Activated CD4-positive, alpha-beta T cell treated with anti-CD3 and anti-CD28 coated beads, Interleukin-2, amount 10 ng/mL, durations not matched to agents 24 days and 14 days (primary cell): ENCODE results near the gene AVPR2. TPM values are rescaled to one million over a fixed set of nuclear protein-coding genes. Genes with fewer than 3 reads are reported as not detected.

ENCODE experiments used
- DNase-seq: peaks from one replicate; pipeline ENCODE4 v3.0.0; 2022
- H3K27ac Mint-ChIP-seq: one replicate; pipeline ENCODE4 v1.8.0; 2022; ENCODE audit warnings: mild to moderate bottlenecking, mixed read lengths
- H3K27me3 Mint-ChIP-seq: one replicate; pipeline ENCODE4 v1.8.0; 2022; ENCODE audit warnings: mixed read lengths
- H3K36me3 Mint-ChIP-seq: one replicate; pipeline ENCODE4 v1.8.0; 2022; ENCODE audit warnings: low read depth, mild to moderate bottlenecking, mixed read lengths
- H3K4me1 Mint-ChIP-seq: one replicate; pipeline ENCODE4 v1.8.0; 2021; ENCODE audit warnings: mixed read lengths
- H3K4me3 Mint-ChIP-seq: one replicate; pipeline ENCODE4 v1.8.0; 2022; ENCODE audit warnings: mild to moderate bottlenecking, moderate library complexity, mixed read lengths
- H3K9me3 Mint-ChIP-seq: one replicate; pipeline ENCODE4 v1.8.0; 2021; ENCODE audit warnings: mixed read lengths
- intact Hi-C: fragments of 100-400 bp; cut with micrococcal nuclease; formaldehyde crosslinking; loops from one replicate; pipeline ENCODE4 v1.15.1; 2023
- total RNA-seq: library from RNA; stranded (reverse); gene quantifications from 2 replicates; pipeline ENCODE4 v1.2.3, GENCODE V29; 2022

The AVPR2 gene
- not detected in 2 replicates for total RNA-seq

DNA sequence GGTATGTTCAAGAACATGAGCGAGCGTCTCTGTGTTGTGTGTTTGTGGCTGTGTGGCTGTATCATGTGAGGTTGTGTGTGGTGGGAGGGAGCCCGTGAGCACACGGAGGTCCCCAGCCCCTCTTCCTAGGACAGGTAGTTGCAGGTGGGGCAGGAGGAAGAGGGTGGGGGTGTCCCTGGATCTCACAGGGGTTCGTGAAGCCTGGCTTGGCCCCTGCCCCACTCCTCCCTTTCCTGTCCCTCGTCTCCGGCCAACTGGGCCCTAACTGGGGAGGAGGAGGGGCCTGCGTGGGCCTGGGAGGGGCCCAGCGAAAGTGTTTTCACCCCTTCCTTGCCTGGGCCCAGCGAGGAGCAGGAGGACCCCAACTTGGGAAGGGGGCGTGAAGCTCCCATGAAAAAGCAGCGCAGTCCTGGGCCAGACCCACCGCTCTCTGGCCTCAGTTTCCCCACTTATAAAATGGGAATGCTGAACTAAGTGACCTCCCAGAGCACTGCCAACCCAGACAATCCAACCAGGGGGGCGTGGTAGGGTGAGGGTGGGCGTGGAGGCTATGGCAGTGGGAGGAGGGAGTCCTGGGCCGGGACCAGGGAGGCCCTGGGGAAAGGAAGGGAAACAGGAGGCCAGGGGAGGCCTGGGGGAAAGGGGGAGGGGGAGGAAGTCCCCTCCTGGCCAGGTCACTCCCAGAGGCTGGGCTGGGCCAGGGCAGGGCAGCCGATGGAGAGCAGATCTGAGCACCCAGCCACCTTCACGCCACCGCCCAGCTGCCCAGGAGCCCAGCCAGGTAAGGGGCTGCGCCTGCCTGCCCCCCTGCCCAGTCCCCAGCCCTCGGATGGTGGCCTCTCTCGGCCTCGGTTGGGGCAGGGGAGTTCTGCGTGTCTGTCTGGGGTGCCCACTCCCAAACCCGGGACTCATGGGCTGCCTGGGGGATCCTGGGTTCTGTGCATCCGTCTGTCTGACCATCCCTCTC lies at the start of gene AVPR2:
AVPR2 (plus strand) TSS at position 683 of the 967 bp plus-strand sequence. CDS start 473 bp downstream, outside the sequence.
- Mint-ChIP-seq H3K4me3 (peak within 1 kb of the TSS; percentile 26), H3K4me1 (peaks cover 22% of the 10 kb centered on the region)
- intact Hi-C loops: no loop called here

DNA sequence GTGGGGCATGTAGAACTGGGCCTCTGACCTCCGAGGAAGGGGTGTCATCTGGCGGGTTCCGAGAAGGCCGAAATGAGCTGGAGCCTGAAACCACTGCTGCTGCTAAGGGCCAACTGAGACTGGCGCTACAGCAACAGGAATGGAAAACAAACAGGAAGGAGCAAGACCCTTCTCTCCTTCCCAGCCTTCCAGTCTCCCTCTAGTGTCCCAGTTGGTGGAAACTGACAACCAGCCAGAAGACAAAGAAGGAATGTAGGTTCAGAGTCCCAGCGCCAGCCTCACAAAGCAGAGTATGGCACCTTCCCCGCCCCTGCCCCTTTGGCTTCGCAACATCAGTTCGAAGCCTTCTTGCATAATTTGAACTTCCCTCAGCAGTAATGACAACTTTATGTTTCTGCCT lies 49.8 kb upstream of the AVPR2 start:
- H3K9me3 Mint-ChIP-seq: no peaks in the 10 kb centered on the region
- no peaks in the 10 kb centered on the region for H3K4me1 Mint-ChIP-seq
- H3K36me3 Mint-ChIP-seq: no peaks in the 10 kb centered on the region
- no peak for DNase-seq
- peaks cover 17% of the 10 kb centered on the region for H3K27me3 Mint-ChIP-seq
- intact Hi-C loops: no loop called here
- no peak overlapping the region for H3K27ac Mint-ChIP-seq
- H3K4me3 Mint-ChIP-seq: no peak overlapping the region

More for the DNA sequence above, at the start of gene AVPR2:
- Mint-ChIP-seq H3K27me3 (no peaks in the 10 kb centered on the region), H3K36me3 (peaks cover 4% of the 10 kb centered on the region), H3K27ac (peak within 1 kb of the TSS; percentile 41), H3K9me3 (no peaks in the 10 kb centered on the region)
- no peak for DNase-seq

DNA sequence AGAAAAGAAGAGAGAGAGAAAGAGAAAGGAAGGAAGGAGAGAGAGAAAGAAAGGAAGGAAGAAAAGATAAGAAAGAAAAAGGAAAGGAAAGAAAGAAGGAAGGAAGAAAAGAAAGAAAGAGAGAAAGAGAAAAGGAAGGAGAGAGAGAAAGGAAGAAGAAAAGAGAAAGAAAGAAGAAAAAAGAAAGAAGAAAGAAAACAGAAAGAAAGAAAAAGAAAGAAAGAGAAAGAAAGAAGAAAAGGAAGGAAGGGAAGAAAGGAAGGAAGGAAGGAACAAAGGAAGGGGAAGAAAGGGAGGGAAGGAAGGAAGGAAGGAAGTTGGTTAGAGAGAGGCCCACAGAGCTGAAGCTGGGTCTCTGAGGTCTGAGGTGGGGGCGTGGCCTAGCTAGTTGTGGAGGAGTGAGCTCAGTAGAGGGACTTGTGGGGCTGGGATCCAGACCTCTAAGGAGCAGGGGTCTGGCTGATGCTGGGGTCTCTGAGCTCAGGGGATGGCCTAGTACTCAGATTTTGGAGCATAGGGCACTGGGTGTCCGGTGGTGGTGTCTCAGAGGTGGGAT lies 47.0 kb upstream of the AVPR2 start:
- intact Hi-C loops: no loop called here
- H3K9me3 Mint-ChIP-seq: no peaks in the 10 kb centered on the region
- H3K36me3 Mint-ChIP-seq: no peaks in the 10 kb centered on the region
- H3K4me1 Mint-ChIP-seq: no peaks in the 10 kb centered on the region
- H3K27me3 Mint-ChIP-seq: peaks cover 10% of the 10 kb centered on the region
- no peak for DNase-seq
- no peak overlapping the region for H3K4me3 Mint-ChIP-seq
- H3K27ac Mint-ChIP-seq: no peak overlapping the region

DNA sequence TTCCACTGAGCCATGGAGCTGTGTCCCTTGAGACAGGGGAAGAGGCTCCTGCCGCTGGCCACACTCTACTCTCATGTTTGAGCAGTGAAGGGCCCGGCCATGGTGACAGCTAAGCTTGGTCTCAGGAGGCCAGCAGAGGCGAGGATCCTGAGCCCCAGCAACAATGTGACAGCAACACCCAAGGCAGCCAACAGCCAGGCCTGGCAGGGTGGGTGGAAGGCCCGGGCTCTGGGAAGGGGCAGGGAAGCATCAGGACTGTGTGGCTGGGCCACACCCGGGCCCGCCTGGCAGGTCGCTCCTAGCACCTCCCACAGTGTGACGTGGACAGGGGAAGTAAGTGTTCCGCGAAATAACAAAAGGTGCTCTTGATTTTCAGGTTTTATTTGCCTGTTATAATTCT lies 43.3 kb upstream of the AVPR2 start:
- no peaks in the 10 kb centered on the region for H3K9me3 Mint-ChIP-seq
- H3K4me1 Mint-ChIP-seq: no peaks in the 10 kb centered on the region
- DNase-seq: no peak
- H3K36me3 Mint-ChIP-seq: no peaks in the 10 kb centered on the region
- H3K27ac Mint-ChIP-seq: no peak overlapping the region
- no peak overlapping the region for H3K4me3 Mint-ChIP-seq
- peaks cover 3% of the 10 kb centered on the region for H3K27me3 Mint-ChIP-seq
- intact Hi-C loops: no loop called here

DNA sequence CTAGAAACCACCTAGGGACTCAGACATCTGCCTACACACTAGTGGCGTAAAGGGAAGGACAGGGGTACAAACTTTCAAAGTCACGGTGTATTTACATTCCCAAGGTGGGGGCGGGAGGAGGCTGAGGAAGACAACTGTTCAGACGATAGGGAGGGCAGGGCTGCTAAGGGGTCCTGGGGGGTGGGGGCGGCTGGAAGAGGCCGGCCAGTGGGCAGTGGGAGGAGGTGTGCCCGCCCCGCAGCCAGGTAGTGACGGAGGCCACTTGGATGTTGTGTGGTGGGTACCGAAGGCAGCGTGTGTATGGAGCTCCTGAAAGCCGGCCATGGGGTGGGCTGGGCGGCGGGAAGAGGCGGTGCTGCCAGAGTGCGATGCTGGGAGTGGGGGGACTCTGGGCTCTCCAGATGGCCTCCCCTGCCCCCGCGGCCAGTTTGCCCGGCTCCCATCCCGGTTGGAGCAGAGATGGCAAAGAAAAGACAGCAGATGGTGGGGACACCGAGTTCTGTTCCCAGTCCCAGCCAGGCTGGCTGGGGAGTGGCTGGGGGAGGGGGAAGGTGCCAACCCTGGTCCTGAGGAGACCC lies 42.7 kb upstream of the AVPR2 start:
- H3K27me3 Mint-ChIP-seq: peaks cover 3% of the 10 kb centered on the region
- no peak overlapping the region for H3K27ac Mint-ChIP-seq
- no peaks in the 10 kb centered on the region for H3K9me3 Mint-ChIP-seq
- intact Hi-C loops: no loop called here
- DNase-seq: no peak
- no peak overlapping the region for H3K4me3 Mint-ChIP-seq
- no peaks in the 10 kb centered on the region for H3K36me3 Mint-ChIP-seq
- H3K4me1 Mint-ChIP-seq: no peaks in the 10 kb centered on the region

DNA sequence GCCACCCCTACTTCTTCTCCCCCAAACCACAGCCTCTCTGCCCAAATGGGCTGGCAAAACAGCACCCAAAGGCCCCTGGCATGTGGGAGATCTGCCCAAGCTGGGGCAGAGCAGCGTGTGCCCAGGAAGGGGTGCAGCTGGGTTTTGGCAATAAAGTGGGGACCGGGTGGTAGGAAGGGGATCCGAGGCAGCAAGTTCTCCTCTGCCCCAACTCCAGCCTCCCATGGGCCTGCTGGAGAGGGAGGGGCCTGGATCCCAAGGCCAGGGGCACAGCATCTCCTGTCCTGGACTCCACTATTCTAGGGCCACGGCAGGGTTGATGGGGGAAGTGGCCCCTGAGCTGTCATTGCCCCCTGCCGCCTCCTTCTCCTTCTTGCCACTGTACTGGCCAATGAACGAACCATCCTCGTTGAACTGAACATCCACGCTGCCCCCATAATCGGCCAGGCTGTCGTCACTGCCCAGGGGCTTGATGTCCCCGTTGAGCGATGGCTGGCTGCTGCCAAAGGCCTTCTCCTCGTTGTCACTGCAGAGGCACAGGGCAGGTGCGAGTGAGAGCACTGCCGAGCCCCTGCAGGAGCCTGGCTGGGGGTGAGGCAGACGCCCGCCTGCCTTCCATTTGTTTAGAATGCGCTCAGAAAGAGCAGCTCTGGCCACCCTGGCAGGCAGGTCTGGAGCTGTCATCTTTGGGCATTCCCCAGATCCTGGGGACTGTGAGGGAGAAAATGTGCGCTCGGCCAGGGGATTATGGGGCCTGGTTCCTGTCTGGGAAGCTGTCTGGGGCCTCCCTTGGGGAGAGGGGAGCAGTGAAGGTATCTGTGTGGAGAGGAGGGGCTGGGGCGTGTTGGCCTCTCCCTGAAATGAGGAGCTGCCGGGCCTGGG lies 41.9 kb upstream of the AVPR2 start:
- no peak for DNase-seq
- H3K36me3 Mint-ChIP-seq: no peaks in the 10 kb centered on the region
- no peak overlapping the region for H3K27ac Mint-ChIP-seq
- H3K4me3 Mint-ChIP-seq: no peak overlapping the region
- peaks cover 3% of the 10 kb centered on the region for H3K27me3 Mint-ChIP-seq
- intact Hi-C loops: no loop called here
- no peaks in the 10 kb centered on the region for H3K9me3 Mint-ChIP-seq
- H3K4me1 Mint-ChIP-seq: no peaks in the 10 kb centered on the region

DNA sequence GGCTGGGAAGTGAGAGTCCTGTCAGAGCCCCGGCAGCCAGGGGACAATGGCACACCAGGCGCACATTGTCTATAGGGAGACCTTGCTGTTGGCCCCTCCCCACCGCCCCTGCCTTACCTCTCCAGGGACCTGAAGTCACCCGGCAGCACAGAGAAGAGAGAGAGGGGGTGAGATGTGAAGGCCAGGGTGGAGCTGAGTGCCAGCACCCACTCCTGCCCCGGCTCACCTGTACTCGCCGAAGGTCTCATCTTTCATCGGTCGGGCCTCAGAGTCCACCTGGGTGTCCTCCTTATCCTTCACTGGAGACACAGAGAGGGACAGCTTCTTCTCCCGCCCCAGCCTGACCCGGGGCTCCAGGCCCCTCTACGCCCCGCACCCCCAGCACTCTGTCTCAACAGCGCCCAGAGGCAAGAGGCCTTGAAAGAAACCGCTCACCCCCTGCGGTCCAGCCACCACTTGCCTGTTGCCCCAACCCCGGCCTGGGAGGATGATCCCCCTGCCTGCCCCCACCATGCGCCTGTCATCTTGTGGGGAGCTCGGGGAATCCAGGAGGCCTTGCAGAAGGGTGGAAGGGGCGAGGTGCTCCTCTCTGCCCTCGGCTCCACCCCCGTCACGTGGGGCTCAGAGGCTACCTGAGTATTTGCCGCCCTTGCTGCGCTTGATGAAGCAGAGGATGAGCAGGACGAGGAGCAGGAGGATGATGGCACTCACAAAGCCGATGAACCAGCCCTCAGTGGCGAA lies 41.1 kb upstream of the AVPR2 start:
- DNase-seq: no peak
- Mint-ChIP-seq H3K9me3 (no peaks in the 10 kb centered on the region), H3K4me1 (no peaks in the 10 kb centered on the region), H3K36me3 (no peaks in the 10 kb centered on the region), H3K27ac (no peak overlapping the region), H3K27me3 (peaks cover 3% of the 10 kb centered on the region), H3K4me3 (no peak overlapping the region)
- intact Hi-C loops: no loop called here

DNA sequence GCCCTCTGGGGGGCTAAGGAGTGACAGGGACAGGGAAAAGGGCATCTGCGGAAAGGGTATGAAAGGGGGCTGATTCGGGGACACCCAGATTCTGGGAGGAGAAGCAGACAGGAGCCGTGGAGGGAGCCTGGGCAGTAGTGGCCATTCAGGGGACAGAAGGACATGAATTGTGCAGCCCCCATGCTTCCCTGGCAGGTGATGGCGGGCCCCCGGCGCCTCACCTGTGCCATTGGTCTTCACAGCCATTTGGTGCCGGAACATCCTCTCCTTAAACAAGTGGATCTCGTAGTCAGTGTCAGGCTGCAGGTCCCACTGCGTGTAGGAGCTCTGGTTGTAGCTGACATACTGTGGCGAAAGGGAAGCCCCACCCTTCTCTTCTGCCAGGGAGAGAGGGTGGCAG lies 40.4 kb upstream of the AVPR2 start:
- Mint-ChIP-seq H3K27me3 (peaks cover 3% of the 10 kb centered on the region), H3K4me1 (no peaks in the 10 kb centered on the region), H3K36me3 (no peaks in the 10 kb centered on the region), H3K4me3 (no peak overlapping the region), H3K27ac (no peak overlapping the region), H3K9me3 (no peaks in the 10 kb centered on the region)
- no peak for DNase-seq
- intact Hi-C loops: no loop called here

DNA sequence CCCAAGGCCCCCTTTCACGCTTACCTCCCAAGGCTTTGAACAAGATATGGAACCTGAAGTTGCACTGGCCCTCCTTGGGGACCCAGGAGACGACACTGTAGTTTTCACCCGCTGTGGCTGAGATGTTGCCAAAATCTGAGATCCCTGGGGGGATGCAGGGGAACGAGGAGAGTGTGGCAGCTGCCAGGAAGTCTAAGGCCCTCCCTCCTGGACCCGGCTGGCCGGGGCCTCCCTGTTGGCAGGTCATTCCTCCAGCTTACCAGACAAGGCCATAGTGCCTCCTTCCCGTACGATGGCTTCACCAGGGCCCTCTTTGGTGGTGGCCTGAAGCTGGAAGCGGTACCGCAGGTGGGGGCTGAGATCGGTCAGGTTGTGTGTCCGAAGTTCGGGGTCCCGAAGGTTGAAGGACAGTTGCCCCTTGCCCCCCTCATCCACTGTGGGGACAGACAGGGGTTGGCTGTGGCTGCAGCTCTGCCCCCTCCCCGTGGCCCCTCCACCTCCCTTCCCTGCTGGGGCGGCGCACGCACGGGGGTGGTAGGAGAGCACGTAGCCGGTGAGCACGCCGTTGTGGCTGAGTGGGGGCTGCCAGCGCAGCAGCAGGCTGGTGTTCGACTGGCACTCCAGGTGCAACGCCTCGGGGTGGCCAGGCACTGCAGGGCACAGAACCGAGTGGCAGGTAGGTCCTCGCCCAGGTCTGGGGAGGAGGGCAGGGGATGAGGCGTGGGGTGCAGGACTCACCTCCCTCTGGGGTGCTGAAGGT lies 39.7 kb upstream of the AVPR2 start:
- Mint-ChIP-seq H3K27me3 (no peaks in the 10 kb centered on the region), H3K9me3 (no peaks in the 10 kb centered on the region), H3K36me3 (no peaks in the 10 kb centered on the region), H3K27ac (no peak overlapping the region), H3K4me1 (no peaks in the 10 kb centered on the region), H3K4me3 (no peak overlapping the region)
- DNase-seq: no peak
- intact Hi-C loops: no loop called here

DNA sequence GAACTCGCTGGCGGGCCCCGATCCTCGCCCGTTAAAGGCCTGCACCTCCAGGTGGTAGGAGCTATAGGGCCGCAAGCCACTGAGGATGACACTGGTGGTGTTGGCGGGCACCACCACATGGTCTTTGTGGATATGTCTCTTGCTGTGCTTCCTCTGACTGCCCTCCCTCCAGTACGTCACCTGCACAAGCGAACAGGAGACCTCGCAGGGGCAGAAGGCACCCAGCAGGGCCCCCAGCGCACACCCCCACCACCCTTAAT lies 39.2 kb upstream of the AVPR2 start:
- no peaks in the 10 kb centered on the region for H3K36me3 Mint-ChIP-seq
- H3K27me3 Mint-ChIP-seq: no peaks in the 10 kb centered on the region
- H3K27ac Mint-ChIP-seq: no peak overlapping the region
- no peaks in the 10 kb centered on the region for H3K4me1 Mint-ChIP-seq
- intact Hi-C loops: no loop called here
- H3K9me3 Mint-ChIP-seq: no peaks in the 10 kb centered on the region
- no peak overlapping the region for H3K4me3 Mint-ChIP-seq
- DNase-seq: no peak

DNA sequence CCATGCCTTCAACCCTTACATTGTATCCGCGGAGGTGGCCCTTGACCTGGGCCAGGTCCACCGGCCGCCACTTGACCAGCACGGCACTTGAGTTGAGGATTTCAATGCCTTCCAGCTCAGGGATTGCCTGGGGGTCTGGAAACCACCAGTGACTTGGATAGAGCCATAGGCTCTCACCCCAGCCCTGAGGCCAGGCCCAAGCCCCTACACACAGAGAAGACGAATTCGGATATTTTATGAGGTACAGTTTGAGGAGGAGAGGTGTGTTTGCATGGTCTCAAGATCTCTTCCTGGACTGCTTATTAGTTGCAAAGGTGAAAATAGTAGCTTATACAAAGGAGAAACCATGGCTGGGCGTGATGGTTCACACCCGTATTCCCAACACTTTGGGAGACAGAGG lies 38.8 kb upstream of the AVPR2 start:
- intact Hi-C loops: no loop called here
- Mint-ChIP-seq H3K27ac (no peak overlapping the region), H3K4me1 (no peaks in the 10 kb centered on the region), H3K4me3 (no peak overlapping the region), H3K9me3 (no peaks in the 10 kb centered on the region), H3K27me3 (no peaks in the 10 kb centered on the region), H3K36me3 (no peaks in the 10 kb centered on the region)
- no peak for DNase-seq

DNA sequence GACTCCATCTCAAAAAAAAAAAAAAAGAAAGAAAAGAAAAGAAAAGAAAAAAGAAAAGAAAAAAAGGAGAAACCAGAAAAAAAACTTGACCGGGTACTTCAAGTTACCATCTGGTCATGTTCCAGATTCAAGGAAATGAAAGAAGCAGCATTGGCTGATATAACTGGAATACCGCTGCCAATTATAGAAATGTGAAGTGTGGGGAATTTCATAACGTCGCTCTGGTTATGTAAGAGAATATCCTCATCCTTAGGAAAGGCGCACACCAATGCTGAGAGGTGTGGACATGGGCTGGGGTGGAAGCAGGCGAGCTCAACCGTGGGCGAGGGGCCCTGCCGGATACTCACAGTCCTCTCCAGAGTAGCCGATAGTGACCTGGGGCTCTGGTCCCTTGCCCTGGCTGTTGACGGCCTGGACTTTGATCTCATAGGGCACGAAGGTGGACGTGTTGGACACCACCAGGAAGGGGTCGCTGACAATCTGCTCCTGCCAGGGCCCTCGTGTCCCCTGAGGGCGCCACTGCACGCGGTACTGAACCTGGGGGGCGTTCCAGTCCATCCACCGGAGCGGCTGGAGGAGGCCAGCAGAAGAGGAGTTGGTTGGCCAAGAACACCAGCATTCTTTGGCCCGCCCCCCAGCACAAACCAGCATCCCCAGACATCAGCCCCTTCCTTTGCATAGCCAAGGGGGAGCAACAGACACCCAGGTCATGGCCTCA lies 38.0 kb upstream of the AVPR2 start:
- no peaks in the 10 kb centered on the region for H3K9me3 Mint-ChIP-seq
- no peak for DNase-seq
- H3K27ac Mint-ChIP-seq: no peak overlapping the region
- no peaks in the 10 kb centered on the region for H3K36me3 Mint-ChIP-seq
- intact Hi-C loops: no loop called here
- H3K4me1 Mint-ChIP-seq: no peaks in the 10 kb centered on the region
- no peaks in the 10 kb centered on the region for H3K27me3 Mint-ChIP-seq
- no peak overlapping the region for H3K4me3 Mint-ChIP-seq
